Right lobe of liver (tissue), 4 donors: ENCODE data around the gene PTPRR.

Source experiments
- POLR2A ChIP-seq: fragments of 450-650 bp; IDR thresholded peaks from one replicate; pipeline ENCODE4 v1.6.1; 2017; ENCODE audit warnings: antibody characterized with exemption, mild to moderate bottlenecking
- TF ChIP-seq, protein P1 (sequence below), 4 donors: fragments of 200-600 bp in 3 of 4; fragments of 450-650 bp in 1 of 4; IDR thresholded peaks; one replicate each; pipeline versions ENCODE4 v1.5.1 to v1.8.0; 2016 to 2022; ENCODE audit warnings: antibody characterized with exemption in 4 of 4, mild to moderate bottlenecking in 2 of 4
- donor health status: DM: no; HTN: no; CAD: no.
- donor health status: DM: no; HTN: no; CAD: no.
- donor health status: DM: no; HTN: yes; CAD: no.

DNA sequence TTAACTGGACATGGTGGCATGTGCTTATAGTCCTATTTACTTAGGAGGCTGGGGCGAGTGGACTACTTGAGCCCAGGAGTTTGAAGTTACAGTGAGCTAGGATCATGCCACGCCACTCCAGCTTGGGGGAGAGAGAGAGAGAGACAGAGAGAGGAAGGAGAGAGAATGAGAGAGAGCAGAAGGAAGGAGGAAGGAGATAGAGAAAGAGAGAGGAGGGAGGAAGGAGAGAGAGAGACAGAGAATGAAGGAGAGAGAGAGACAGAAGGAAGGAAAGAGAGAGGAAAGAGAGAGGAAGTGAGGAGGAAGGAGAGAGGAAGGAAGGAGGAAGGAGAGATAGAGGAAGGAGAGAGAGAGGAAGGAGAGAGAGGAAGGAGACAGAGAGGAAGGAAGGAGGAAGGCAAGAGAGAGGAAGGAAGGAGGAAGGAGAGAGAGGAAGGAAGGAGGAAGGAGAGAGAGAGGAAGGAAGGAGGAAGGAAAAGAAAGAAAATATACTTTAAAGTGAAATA, 189.8 kb downstream of the PTPRR start:
- TF ChIP-seq, protein P1, sequence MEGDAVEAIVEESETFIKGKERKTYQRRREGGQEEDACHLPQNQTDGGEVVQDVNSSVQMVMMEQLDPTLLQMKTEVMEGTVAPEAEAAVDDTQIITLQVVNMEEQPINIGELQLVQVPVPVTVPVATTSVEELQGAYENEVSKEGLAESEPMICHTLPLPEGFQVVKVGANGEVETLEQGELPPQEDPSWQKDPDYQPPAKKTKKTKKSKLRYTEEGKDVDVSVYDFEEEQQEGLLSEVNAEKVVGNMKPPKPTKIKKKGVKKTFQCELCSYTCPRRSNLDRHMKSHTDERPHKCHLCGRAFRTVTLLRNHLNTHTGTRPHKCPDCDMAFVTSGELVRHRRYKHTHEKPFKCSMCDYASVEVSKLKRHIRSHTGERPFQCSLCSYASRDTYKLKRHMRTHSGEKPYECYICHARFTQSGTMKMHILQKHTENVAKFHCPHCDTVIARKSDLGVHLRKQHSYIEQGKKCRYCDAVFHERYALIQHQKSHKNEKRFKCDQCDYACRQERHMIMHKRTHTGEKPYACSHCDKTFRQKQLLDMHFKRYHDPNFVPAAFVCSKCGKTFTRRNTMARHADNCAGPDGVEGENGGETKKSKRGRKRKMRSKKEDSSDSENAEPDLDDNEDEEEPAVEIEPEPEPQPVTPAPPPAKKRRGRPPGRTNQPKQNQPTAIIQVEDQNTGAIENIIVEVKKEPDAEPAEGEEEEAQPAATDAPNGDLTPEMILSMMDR (IDR thresholded peaks at IDR 0.05) = no peak
- no peak for TF ChIP-seq POLR2A
